SK-N-SH (cell line): ENCODE data around the gene ZBTB49. TPM values are rescaled to one million over a fixed set of nuclear protein-coding genes. Genes with fewer than 3 reads are reported as not detected.

ENCODE experiments used
- CTCF ChIA-PET: fragments of 300-600, 350-600 bp; formaldehyde crosslinking; extraction: SDS; loops from one replicate; lab custom pipeline; 2021; lab: Yijun Ruan, JAX
- POLR2A ChIA-PET: fragments of 350-600 bp; sonication (Branson Sonifier 250); formaldehyde crosslinking; extraction: SDS; loops from one replicate; lab custom pipeline; 2020; ENCODE audit warnings: antibody characterized with exemption, inconsistent platforms; lab: Yijun Ruan, JAX
- DNase-seq: peaks from one replicate; pipeline ENCODE4 v3.0.0; 2012
- H2AFZ ChIP-seq: fragments of 200-600 bp; sonication (generic); 2 replicates; pipeline ENCODE4 v1.8.1; 2016; ENCODE audit warnings: antibody characterized with exemption, mild to moderate bottlenecking, low read depth
- H3F3A ChIP-seq: fragments of 200-600 bp; sonication (generic); replicated peaks from 2 replicates; pipeline ENCODE3; 2016; ENCODE audit warnings: antibody characterized with exemption, mild to moderate bottlenecking; ENCODE audit not compliant: insufficient read depth
- H3K27ac ChIP-seq, 2 experiments: fragments of 200-500 bp in 1 of 2; fragments of 200-600 bp in 1 of 2; sonication (Bioruptor generic) in 1 of 2; sonication (generic), shearing (Covaris generic) in 1 of 2; 2 replicates each; pipeline versions ENCODE4 v1.5.1 to v1.6.1; 2014 to 2016; ENCODE audit warnings: low read depth in 2 of 2, inconsistent platforms in 1 of 2, low read length in 1 of 2, mild to moderate bottlenecking in 1 of 2, mixed read lengths in 1 of 2
- H3K27me3 ChIP-seq: fragments of 200-600 bp; sonication (generic), shearing (Covaris generic); 2 replicates; pipeline ENCODE4 v1.6.1; 2016; ENCODE audit warnings: mixed run types; ENCODE audit not compliant: insufficient read depth
- H3K36me3 ChIP-seq, 2 experiments: fragments of 200-500 bp in 1 of 2; fragments of 200-600 bp in 1 of 2; sonication (Bioruptor generic) in 1 of 2; sonication (generic) in 1 of 2; replicated peaks in 1 of 2; 2 replicates each; pipeline versions ENCODE3 to v1.5.1; 2014 to 2016; ENCODE audit warnings: low read length in 1 of 2, mild to moderate bottlenecking in 1 of 2; ENCODE audit not compliant: insufficient read depth in 2 of 2, control insufficient read depth in 1 of 2
- H3K4me1 ChIP-seq, 2 experiments: fragments of 200-500 bp in 1 of 2; fragments of 200-600 bp in 1 of 2; sonication (Bioruptor generic) in 1 of 2; sonication (generic), shearing (Covaris generic) in 1 of 2; 2 replicates each; pipeline versions ENCODE4 v1.5.1 to v1.6.1; 2014 to 2016; ENCODE audit warnings: low read depth in 1 of 2, low read length in 1 of 2, mixed run types in 1 of 2; ENCODE audit not compliant: insufficient read depth in 2 of 2, control insufficient read depth in 1 of 2
- H3K4me2 ChIP-seq: fragments of 200-600 bp; sonication (generic), shearing (Covaris generic); 2 replicates; pipeline ENCODE4 v1.6.1; 2017; ENCODE audit warnings: mixed run types
- H3K4me3 ChIP-seq, 2 experiments: fragments of 200-500 bp in 1 of 2; fragments of 200-600 bp in 1 of 2; sonication (Bioruptor generic) in 1 of 2; sonication (generic), shearing (Covaris generic) in 1 of 2; 2 replicates each; pipeline versions ENCODE4 v1.5.1 to v1.8.1; 2014 to 2016; ENCODE audit warnings: low read depth in 2 of 2, inconsistent platforms in 1 of 2, low read length in 1 of 2, mild to moderate bottlenecking in 1 of 2, mixed read lengths in 1 of 2, moderate library complexity in 1 of 2
- H3K79me2 ChIP-seq: fragments of 200-600 bp; sonication (generic); 2 replicates; pipeline ENCODE4 v1.8.1; 2017; ENCODE audit warnings: mild to moderate bottlenecking; ENCODE audit not compliant: insufficient read depth
- H3K9ac ChIP-seq: fragments of 200-600 bp; sonication (generic); 2 replicates; pipeline ENCODE4 v1.6.1; 2017; ENCODE audit warnings: mixed run types
- H3K9me2 ChIP-seq: fragments of 200-600 bp; sonication (generic); 2 replicates; pipeline ENCODE4 v1.6.1; 2017; ENCODE audit warnings: mixed run types
- H3K9me3 ChIP-seq: fragments of 200-600 bp; sonication (generic); 2 replicates; pipeline ENCODE4 v1.6.1; 2017; ENCODE audit warnings: mixed run types, mild to moderate bottlenecking, moderate library complexity
- H4K20me1 ChIP-seq: fragments of 200-600 bp; sonication (generic); 2 replicates; pipeline ENCODE4 v1.6.1; 2017; ENCODE audit warnings: mild to moderate bottlenecking, mixed run types; ENCODE audit not compliant: insufficient read depth
- CTCF ChIP-seq: fragments of 200-600 bp; sonication (generic); IDR thresholded peaks from 2 replicates; pipeline ENCODE4 v1.6.1; 2017; ENCODE audit warnings: antibody characterized with exemption, mild to moderate bottlenecking, moderate library complexity
- IRF3 ChIP-seq: fragments of 150-350 bp; IDR thresholded peaks from 2 replicates; pipeline ENCODE4 v1.6.1; 2016; ENCODE audit warnings: mild to moderate bottlenecking, low read depth, low read length
- MAX ChIP-seq: IDR thresholded peaks from 2 replicates; pipeline ENCODE4 v1.4.0; 2012; ENCODE audit warnings: low read depth
- MXI1 ChIP-seq: IDR thresholded peaks from 2 replicates; pipeline ENCODE4 v1.6.1; 2012; ENCODE audit warnings: mild to moderate bottlenecking, low read depth, low read length, improper control_type of control experiment
- NFIC ChIP-seq: IDR thresholded peaks from 2 replicates; pipeline ENCODE4 v1.4.0; 2012; ENCODE audit warnings: borderline replicate concordance
- NRF1 ChIP-seq: IDR thresholded peaks from 2 replicates; pipeline ENCODE4 v1.6.1; 2012; ENCODE audit warnings: low read depth, mild to moderate bottlenecking, low read length
- PBX3 ChIP-seq: IDR thresholded peaks from 2 replicates; pipeline ENCODE4; 2012
- REST ChIP-seq: IDR thresholded peaks from 2 replicates; pipeline ENCODE4 v1.6.1; 2012; ENCODE audit warnings: mild to moderate bottlenecking, low read depth, low read length, moderate library complexity
- RFX5 ChIP-seq: IDR thresholded peaks from 2 replicates; pipeline ENCODE4 v1.6.1; 2012; ENCODE audit warnings: mild to moderate bottlenecking, improper control_type of control experiment, low read length
- SIN3A ChIP-seq: IDR thresholded peaks from 2 replicates; pipeline ENCODE4 v1.6.1; 2012; ENCODE audit warnings: low read depth, mild to moderate bottlenecking, low read length, moderate library complexity, borderline replicate concordance
- TAF1 ChIP-seq: IDR thresholded peaks from 2 replicates; pipeline ENCODE4 v1.6.1; 2012; ENCODE audit warnings: low read depth, mild to moderate bottlenecking, low read length, moderate library complexity, borderline replicate concordance
- USF1 ChIP-seq: IDR thresholded peaks from 2 replicates; pipeline ENCODE4 v1.4.0; 2012; ENCODE audit warnings: low read depth, borderline replicate concordance
- ZBTB33 ChIP-seq: IDR thresholded peaks from 2 replicates; pipeline ENCODE4 v1.4.0; 2012; ENCODE audit warnings: low read depth, borderline replicate concordance
- WGBS: methylation state at CpG from one replicate; pipeline ENCODE4 v1.1.6; 2017; ENCODE audit warnings: low lambda C conversion rate; 5-methylcytosine and 5-hydroxymethylcytosine counted together
- polyA plus RNA-seq, 3 experiments: library from polyadenylated mRNA; depleted of rRNA; stranded (reverse); fragments of >200 nt; gene quantifications; 2 replicates each; pipeline ENCODE4 v1.2.3, GENCODE V29; 2012

ZBTB49 gene
- polyA plus RNA-seq, 1 of the 3 experiments (the other 2 are of a cell fraction) = 3.1 TPM

GRCh38 chr4:4249866-4250265 is 40.2 kb upstream of the ZBTB49 start:
- no peak overlapping the region for H3K9ac ChIP-seq
- no peaks in the 10 kb centered on the region for H3K27me3 ChIP-seq
- H3K4me1 ChIP-seq = peaks cover 5 to 11% of the 10 kb centered on the region in 2 experiments
- H3K79me2 ChIP-seq = peaks cover 12% of the 10 kb centered on the region; the same call in 1 of the 2 replicates
- POLR2A ChIA-PET = no interaction called here
- H3K4me2 ChIP-seq = no peak overlapping the region
- CTCF ChIA-PET = interaction anchor here (1.0 to 4.1 kb wide), 4 partner anchors 9 to 238 kb away, joined by 3 to 43 read pairs (median 6); no protein-coding TSS in a partner anchor
- peaks cover 11 to 14% of the 10 kb centered on the region in 2 experiments for H3K36me3 ChIP-seq
- no peaks in the 10 kb centered on the region for H3K9me2 ChIP-seq
- H3F3A ChIP-seq = peaks cover 5% of the 10 kb centered on the region
- DNase-seq = no peak
- H3K4me3 ChIP-seq = no peak overlapping the region
- 93% methylated on average over 8 of the region's 8 CpGs for WGBS
- H2AFZ ChIP-seq = no peak overlapping the region
- no peak overlapping the region for H3K27ac ChIP-seq
- H3K9me3 ChIP-seq = no peaks in the 10 kb centered on the region
- TF ChIP-seq RFX5 (no peak), REST (no peak), MXI1 (no peak), IRF3 (no peak), NRF1 (no peak), CTCF (no peak), MAX (no peak), TAF1 (no peak), NFIC (no peak), SIN3A (no peak), ZBTB33 (no peak), USF1 (no peak), PBX3 (no peak)
- TF ChIP-seq, all 33 proteins: peak for 0
- H4K20me1 ChIP-seq = no peaks in the 10 kb centered on the region
